Stimulated activated CD4-positive, alpha-beta T cell treated with anti-CD3 and anti-CD28 coated beads, TNF-alpha, amount 100 ng/mL, for 24 hours (primary cell): Measurements from ENCODE around the gene ZNF555.

Experiments used
- DNase-seq, 3 experiments: peaks; one replicate each; pipeline ENCODE4 v3.0.0-alpha.2; 2020; ENCODE audit warnings: low read depth in 3 of 3

The ZNF555 gene

DNA sequence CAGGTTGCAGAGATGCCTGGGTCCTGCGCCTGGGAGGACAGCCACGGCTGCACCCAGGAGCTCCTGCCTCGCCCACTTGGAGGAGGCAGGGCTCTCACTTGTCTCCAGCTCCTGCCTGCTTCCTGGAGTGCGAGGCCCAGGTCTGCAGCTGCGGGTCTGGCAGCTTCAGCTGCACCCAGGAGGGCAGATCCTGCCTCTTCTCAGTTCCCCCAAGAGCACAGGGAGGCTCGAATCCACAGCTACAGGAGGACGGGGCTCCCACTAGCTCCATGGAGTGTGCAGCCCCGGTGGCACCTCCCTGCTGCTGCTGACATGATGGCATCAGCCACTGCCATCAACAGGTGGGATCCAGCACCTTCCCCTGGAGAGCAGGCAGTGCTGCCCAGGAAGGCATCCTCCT is 17.1 kb upstream of the ZNF555 start:
- no peak for DNase-seq

- DNase-seq: no peak
Measured at GRCh38 chr19:2827022-2827421, 14.3 kb upstream of the ZNF555 start.

GRCh38 chr19:2827840-2828489 is 13.3 kb upstream of the ZNF555 start:
- no peak for DNase-seq

DNA sequence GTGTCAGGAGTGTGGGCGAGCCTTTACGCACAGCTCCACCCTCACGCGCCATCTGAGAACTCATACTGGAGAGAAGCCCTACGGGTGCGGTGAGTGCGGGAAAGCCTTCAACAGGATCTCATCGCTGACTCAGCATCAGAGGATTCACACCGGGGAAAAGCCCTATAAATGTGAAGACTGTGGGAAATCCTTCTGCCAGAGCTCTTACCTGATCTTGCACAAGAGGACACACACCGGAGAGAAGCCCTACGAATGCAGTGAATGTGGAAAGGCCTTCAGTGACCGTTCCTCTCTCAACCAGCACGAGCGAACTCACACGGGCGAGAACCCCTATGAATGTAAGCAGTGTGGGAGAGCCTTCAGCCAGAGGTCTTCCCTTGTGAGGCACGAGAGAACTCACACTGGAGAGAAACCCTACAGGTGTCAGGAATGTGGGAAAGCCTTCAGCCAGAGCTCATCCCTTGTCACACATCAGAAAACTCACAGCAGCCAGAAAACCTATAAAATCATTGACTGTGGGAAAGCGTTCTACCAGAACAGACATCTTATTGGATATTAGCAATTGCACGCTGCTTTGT is 6.9 kb upstream of the ZNF555 start:
- no peak for DNase-seq

- DNase-seq: no peak
Measured at GRCh38 chr19:2837430-2837829, 3.8 kb upstream of the ZNF555 start.

DNA sequence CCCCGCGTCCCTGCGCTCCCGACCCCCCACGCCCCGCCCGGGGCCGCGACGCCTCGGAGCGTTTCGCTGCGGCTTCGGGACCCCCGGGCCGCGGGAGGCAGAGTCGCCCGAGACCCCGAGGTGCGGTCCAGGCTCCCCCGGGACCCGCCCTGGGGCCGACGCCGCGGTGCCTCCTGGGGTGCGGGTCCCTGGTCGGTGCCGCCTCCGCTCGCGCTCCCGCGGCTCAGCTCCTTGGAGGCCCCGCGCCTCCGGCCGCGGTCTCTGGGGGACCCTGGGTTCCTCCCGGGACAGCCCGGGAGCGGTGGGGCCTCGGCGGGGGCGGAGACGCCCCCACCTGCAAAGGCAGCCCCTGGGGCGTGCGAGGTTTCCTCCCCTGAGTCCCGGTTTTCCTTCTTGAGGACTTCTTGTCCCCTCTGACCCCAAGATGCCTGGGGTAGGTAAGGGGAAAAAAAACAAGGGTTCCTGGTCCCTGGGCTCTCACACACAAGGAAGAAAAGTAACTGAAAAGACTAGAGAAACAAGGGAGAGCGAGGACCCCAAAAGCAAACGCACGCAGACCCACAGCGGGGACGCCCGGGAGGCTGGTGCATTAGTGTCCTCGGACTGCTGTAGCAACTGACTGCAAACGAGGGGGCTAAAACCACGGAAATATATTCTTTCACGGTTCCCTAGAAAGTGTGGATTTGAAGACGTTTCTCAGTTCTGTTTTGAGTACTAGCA is 740 bp downstream of the ZNF555 start:
- no peak for DNase-seq

DNA sequence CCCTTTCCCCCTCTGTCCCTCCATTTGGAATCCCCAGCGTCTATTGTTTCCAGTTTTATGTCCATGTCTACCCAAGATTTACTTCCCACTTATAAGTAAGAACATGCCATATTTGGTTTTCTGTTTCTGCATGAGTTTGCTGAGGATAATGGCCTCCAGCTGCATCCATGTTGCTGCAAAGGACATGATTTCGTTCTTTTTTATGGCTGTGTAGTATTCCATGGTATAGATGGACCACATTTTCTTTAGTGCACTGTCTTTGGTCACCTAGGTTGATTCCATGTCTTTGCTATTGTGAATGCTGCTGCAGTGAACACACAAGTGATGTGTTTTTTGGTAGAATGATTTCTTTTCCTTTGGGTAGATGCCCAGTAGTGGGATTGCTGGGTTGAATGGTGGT is 3.8 kb downstream of the ZNF555 start:
- no peak for DNase-seq

- DNase-seq: no peak
Measured at GRCh38 chr19:2846180-2846894, 5.1 kb downstream of the ZNF555 start.

- no peak for DNase-seq
Measured at GRCh38 chr19:2847507-2847906, 6.2 kb downstream of the ZNF555 start.

GRCh38 chr19:2848616-2849015 is 7.3 kb downstream of the ZNF555 start:
- no peak for DNase-seq

DNA sequence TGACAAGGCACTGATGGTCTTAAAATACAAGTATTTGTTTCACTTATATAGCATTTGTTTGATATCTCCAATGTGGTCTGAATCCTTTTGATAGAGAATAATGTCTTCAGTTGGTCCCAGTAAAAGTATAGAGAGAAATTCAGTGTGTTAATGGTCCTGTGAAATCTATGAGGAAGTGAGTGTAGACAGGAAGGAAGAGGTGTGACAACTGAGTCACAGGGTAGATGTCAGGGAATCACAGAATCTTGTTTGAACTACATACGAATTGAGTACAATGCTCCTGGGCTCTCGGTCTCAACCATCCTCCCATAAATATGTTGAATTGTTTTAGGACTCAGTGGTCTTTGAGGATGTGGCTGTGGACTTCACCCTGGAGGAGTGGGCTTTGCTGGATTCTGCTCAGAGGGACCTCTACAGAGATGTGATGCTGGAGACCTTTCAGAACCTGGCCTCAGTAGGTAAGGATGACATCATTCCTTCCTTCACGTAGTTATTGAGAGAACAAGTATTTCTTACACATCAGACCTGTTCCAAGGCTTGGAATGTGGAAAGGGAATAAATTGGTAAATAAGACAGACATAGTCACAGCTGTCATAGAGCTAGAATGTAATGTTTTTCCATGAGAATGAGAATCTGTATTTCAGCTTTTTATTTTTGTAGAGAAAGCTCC is 9.1 kb downstream of the ZNF555 start:
- no peak for DNase-seq

GRCh38 chr19:2852598-2852997 is 11.3 kb downstream of the ZNF555 start:
- no peak for DNase-seq

- DNase-seq: no peak
Measured at GRCh38 chr19:2853015-2853606, 11.8 kb downstream of the ZNF555 start.

- no peak for DNase-seq
Measured at GRCh38 chr19:2854849-2855248, 13.6 kb downstream of the ZNF555 start.

GRCh38 chr19:2856457-2857050 is 15.3 kb downstream of the ZNF555 start:
- no peak for DNase-seq

DNA sequence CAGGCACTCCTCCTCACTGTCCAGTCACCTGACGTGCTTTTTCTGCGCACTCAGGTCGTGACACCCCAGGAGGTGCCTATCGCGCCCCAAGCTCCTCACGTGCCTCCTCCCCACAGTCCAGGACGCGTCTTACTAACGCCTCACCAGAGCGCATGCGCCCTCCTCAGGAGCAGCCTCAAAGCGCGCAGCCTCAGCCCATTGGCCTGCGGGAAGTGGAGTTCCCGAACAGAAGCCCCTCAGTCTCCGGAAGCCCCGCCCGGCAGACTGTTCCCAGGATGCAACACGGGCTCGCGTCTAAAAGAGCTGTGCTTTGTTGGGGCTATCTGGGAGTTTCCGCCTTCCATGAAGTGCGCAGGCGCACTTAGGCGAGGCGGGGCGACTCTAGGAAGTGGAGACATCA is 17.6 kb downstream of the ZNF555 start:
- DNase-seq: no peak

- DNase-seq: no peak
Measured at GRCh38 chr19:2863816-2864215, 22.5 kb downstream of the ZNF555 start.

- DNase-seq: no peak
Measured at GRCh38 chr19:2865334-2866100, 24.2 kb downstream of the ZNF555 start.

GRCh38 chr19:2866495-2867024 is 25.3 kb downstream of the ZNF555 start:
- no peak for DNase-seq
